ENCODE data around the gene BCS1L.

DNA sequence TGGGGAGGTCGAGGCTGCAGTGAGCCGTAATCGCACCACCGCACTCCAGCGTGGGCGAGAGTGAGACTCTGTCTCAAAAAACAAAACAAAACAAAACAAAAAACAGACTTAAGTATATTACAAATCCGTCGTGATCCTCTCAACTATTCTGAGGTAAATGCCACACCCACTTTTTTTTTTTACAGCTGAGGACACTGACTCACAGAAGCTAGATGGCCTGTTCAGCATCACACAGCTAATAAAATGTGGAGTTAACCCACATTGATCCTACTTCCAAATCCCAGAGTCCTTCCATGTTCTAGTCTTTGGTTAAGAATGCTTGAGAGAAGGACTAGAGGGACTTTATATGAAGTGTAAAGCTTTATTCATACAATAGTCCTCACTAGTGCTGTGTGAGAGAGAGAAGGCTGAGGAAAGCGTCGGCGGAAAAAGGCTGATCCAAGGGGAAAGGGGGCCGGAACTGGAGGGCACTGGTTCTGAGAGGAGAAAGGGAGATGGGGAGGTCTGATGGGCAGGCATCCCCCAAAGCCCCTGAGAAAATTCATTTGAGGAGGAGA, 11.7 kb downstream of the BCS1L start:
- TF ChIP-seq, protein P1, sequence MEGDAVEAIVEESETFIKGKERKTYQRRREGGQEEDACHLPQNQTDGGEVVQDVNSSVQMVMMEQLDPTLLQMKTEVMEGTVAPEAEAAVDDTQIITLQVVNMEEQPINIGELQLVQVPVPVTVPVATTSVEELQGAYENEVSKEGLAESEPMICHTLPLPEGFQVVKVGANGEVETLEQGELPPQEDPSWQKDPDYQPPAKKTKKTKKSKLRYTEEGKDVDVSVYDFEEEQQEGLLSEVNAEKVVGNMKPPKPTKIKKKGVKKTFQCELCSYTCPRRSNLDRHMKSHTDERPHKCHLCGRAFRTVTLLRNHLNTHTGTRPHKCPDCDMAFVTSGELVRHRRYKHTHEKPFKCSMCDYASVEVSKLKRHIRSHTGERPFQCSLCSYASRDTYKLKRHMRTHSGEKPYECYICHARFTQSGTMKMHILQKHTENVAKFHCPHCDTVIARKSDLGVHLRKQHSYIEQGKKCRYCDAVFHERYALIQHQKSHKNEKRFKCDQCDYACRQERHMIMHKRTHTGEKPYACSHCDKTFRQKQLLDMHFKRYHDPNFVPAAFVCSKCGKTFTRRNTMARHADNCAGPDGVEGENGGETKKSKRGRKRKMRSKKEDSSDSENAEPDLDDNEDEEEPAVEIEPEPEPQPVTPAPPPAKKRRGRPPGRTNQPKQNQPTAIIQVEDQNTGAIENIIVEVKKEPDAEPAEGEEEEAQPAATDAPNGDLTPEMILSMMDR (IDR thresholded peaks at IDR 0.05; ENCODE audit: insufficient read depth, low read length): no peak
- TF ChIP-seq POLR2AphosphoS5 (IDR thresholded peaks at IDR 0.05; ENCODE audit: low read depth) (no peak), GABPA (IDR thresholded peaks at IDR 0.05; ENCODE audit: low read depth) (no peak)
- TF ChIP-seq, protein P2, sequence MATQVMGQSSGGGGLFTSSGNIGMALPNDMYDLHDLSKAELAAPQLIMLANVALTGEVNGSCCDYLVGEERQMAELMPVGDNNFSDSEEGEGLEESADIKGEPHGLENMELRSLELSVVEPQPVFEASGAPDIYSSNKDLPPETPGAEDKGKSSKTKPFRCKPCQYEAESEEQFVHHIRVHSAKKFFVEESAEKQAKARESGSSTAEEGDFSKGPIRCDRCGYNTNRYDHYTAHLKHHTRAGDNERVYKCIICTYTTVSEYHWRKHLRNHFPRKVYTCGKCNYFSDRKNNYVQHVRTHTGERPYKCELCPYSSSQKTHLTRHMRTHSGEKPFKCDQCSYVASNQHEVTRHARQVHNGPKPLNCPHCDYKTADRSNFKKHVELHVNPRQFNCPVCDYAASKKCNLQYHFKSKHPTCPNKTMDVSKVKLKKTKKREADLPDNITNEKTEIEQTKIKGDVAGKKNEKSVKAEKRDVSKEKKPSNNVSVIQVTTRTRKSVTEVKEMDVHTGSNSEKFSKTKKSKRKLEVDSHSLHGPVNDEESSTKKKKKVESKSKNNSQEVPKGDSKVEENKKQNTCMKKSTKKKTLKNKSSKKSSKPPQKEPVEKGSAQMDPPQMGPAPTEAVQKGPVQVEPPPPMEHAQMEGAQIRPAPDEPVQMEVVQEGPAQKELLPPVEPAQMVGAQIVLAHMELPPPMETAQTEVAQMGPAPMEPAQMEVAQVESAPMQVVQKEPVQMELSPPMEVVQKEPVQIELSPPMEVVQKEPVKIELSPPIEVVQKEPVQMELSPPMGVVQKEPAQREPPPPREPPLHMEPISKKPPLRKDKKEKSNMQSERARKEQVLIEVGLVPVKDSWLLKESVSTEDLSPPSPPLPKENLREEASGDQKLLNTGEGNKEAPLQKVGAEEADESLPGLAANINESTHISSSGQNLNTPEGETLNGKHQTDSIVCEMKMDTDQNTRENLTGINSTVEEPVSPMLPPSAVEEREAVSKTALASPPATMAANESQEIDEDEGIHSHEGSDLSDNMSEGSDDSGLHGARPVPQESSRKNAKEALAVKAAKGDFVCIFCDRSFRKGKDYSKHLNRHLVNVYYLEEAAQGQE (IDR thresholded peaks at IDR 0.05; ENCODE audit: insufficient replicate concordance, low read depth): no peak

All from HL-60 (cell line).